DMS53 (cell line): ENCODE measurements around the gene PDE4D.

Experiments
- DNase-seq: peaks from one replicate; lab custom pipeline; 2025; lab: John Stamatoyannopoulos, UW

PDE4D gene

GRCh38 chr5:59656351-59657254 lies 236.9 kb downstream of the PDE4D start:
- no peak for DNase-seq

- no peak for DNase-seq
Observed at GRCh38 chr5:59655693-59656309, 237.7 kb downstream of the PDE4D start.

- DNase-seq, result no peak
Observed at GRCh38 chr5:59654691-59655090, 238.8 kb downstream of the PDE4D start.

- DNase-seq, result no peak
Observed at GRCh38 chr5:59652449-59652848, 241.1 kb downstream of the PDE4D start.

- no peak for DNase-seq
Observed at GRCh38 chr5:59648949-59649921, 244.3 kb downstream of the PDE4D start.

- no peak for DNase-seq
Observed at GRCh38 chr5:59648038-59648831, 245.3 kb downstream of the PDE4D start.

GRCh38 chr5:59645380-59645779 lies 248.1 kb downstream of the PDE4D start:
- no peak for DNase-seq

- peak; percentile 47 for DNase-seq
Observed at GRCh38 chr5:59640411-59640810, 253.1 kb downstream of the PDE4D start.

- no peak for DNase-seq
Observed at GRCh38 chr5:59637884-59638580, 255.5 kb downstream of the PDE4D start.

- no peak for DNase-seq
Observed at GRCh38 chr5:59629561-59629960, 264.0 kb downstream of the PDE4D start.

GRCh38 chr5:59628062-59628828 lies 265.3 kb downstream of the PDE4D start:
- no peak for DNase-seq

- DNase-seq, result no peak
Observed at GRCh38 chr5:59624898-59625297, 268.6 kb downstream of the PDE4D start.

GRCh38 chr5:59622848-59623247 lies 270.7 kb downstream of the PDE4D start:
- no peak for DNase-seq

- DNase-seq, result no peak
Observed at GRCh38 chr5:59621477-59621876, 272.0 kb downstream of the PDE4D start.

GRCh38 chr5:59620535-59621212 lies 272.9 kb downstream of the PDE4D start:
- no peak for DNase-seq

- no peak for DNase-seq
Observed at GRCh38 chr5:59618644-59619043, 274.9 kb downstream of the PDE4D start.

- peak; percentile 41 for DNase-seq
Observed at GRCh38 chr5:59617186-59617771, 276.2 kb downstream of the PDE4D start.

GRCh38 chr5:59616413-59616812 lies 277.1 kb downstream of the PDE4D start:
- DNase-seq, result no peak

GRCh38 chr5:59615272-59615671 lies 278.3 kb downstream of the PDE4D start:
- no peak for DNase-seq
